ENCODE results near the gene SSTR5. TPM values are rescaled to one million over a fixed set of nuclear protein-coding genes. Genes with fewer than 3 reads are reported as not detected.
A peak's percentile ranks its signal among the peaks of the same experiment; 100 is the strongest.

SSTR5 gene
- total RNA-seq, 5 donors from 2014 or later (not counting 1 experiment from before 2014, with no cell fraction given): not detected

DNA sequence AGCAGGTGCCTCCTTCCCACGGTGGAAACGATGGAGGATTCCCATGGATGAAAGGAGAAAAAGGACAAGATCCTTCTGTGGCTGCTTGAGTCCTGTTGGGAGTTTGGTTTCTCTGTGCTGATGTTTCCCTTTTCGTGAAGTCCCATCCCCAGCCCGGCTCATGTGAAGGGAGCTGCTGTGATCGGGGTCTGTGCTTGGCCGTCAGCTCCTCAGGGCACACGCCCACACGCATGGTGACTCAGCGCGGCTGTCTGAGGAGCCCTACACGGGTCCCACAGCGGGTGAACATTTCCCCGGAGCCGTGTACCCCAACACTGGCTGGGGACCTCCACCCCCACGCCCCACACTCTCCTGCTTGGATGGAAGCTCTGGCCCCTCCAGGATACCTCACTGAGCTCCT is 44.5 kb upstream of the SSTR5 start:
- Mint-ChIP-seq H3K36me3 (no peaks in the 10 kb centered on the region), H3K27ac (no peak overlapping the region), H3K27me3 (peaks cover 3 to 17% of the 10 kb centered on the region in 2 donors), H3K9me3 (no peaks in the 10 kb centered on the region), H3K4me3 (no peak overlapping the region), H3K4me1 (peaks cover 0 to 6% (median 5%) of the 10 kb centered on the region in 3 donors)
- DNase-seq (no peak), ATAC-seq (replicated peaks in 1 of 4) (peak in 1 of 4 experiments; percentile 16)
- peaks cover 0 to 69% of the 10 kb centered on the region in 2 experiments for H3K27me3 ChIP-seq (replicated peaks in 1 of 2; ENCODE audit: control insufficient read depth in 2 of 2, extremely low read depth in 1 of 2, insufficient read depth in 2 of 2, low read length in 1 of 2)
- no peak overlapping the region for H3K27ac ChIP-seq (ENCODE audit: low read length)
- H3K36me3 ChIP-seq (ENCODE audit: control insufficient read depth in 2 of 2, extremely low read depth in 1 of 2, insufficient read depth in 1 of 2, low read length in 1 of 2): no peaks in the 10 kb centered on the region
- WGBS (ENCODE audit: insufficient coverage): 54% methylated on average over 13 of the region's 15 CpGs
- ChIA-PET POLR2A (no interaction called here), CTCF (no interaction called here)
- H3K9me3 ChIP-seq: no peaks in the 10 kb centered on the region
- peaks cover 0 to 9% of the 10 kb centered on the region in 2 experiments for H3K4me1 ChIP-seq (ENCODE audit: control insufficient read depth in 1 of 2, extremely low read depth in 1 of 2, insufficient read depth in 2 of 2, low read length in 2 of 2)
- no peak overlapping the region for H3K4me3 ChIP-seq (ENCODE audit: control insufficient read depth in 1 of 2, extremely low read depth in 1 of 2, low read length in 1 of 2)

DNA sequence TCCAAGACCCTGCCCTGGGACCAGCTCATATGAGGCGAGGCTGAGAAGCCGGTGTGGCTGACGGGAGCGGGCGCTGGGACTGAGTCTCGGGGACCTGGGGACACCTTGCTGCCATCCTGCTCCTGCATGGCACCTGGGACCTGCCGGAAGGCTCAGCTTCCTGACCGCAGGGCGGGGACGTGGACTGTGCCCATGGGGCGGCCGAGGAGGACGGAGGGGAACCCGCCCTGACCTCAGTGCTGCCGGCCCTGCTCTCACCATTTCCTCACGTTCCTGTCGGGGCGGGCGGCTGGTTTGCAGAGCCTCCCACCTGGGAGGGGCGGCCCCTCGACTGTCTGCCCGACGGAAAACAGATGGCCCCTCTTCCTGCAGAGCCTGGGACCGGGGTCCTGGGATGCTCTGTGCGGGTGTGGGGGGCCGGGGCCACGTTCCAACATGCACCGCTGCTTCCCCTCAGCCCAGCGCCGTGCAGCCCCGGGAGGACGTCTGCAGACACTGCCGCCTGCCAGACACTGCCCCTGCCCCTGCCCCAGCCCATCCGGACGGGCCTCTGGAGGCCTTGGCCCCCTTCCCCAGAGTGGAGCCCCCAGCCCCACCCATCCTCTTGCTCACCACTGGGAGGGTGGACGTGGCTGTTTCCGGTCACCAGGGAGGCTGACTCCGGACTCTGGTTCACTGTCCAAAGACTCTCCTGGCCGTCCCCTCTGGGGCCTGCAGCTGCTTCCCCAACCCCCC is 43.9 kb upstream of the SSTR5 start:
- 34% methylated on average over 39 of the region's 39 CpGs for WGBS (ENCODE audit: insufficient coverage)
- peaks cover 0 to 6% (median 5%) of the 10 kb centered on the region in 3 donors for H3K4me1 Mint-ChIP-seq
- H3K27me3 ChIP-seq (replicated peaks in 1 of 2; ENCODE audit: control insufficient read depth in 2 of 2, extremely low read depth in 1 of 2, insufficient read depth in 2 of 2, low read length in 1 of 2): peaks cover 0 to 62% of the 10 kb centered on the region in 2 experiments
- no peaks in the 10 kb centered on the region for H3K9me3 ChIP-seq
- POLR2A ChIA-PET: no interaction called here
- peaks cover 3 to 17% of the 10 kb centered on the region in 2 donors for H3K27me3 Mint-ChIP-seq
- H3K36me3 Mint-ChIP-seq: no peaks in the 10 kb centered on the region
- no peak overlapping the region for H3K27ac ChIP-seq (ENCODE audit: low read length)
- H3K36me3 ChIP-seq (ENCODE audit: control insufficient read depth in 2 of 2, extremely low read depth in 1 of 2, insufficient read depth in 1 of 2, low read length in 1 of 2): no peaks in the 10 kb centered on the region
- no peak overlapping the region for H3K4me3 ChIP-seq (ENCODE audit: control insufficient read depth in 1 of 2, extremely low read depth in 1 of 2, low read length in 1 of 2)
- H3K27ac Mint-ChIP-seq: no peak overlapping the region
- ATAC-seq (replicated peaks in 1 of 4): peak in 1 of 4 experiments; percentile 24
- DNase-seq: no peak
- H3K9me3 Mint-ChIP-seq: no peaks in the 10 kb centered on the region
- CTCF ChIA-PET: no interaction called here
- peaks cover 0 to 9% of the 10 kb centered on the region in 2 experiments for H3K4me1 ChIP-seq (ENCODE audit: control insufficient read depth in 1 of 2, extremely low read depth in 1 of 2, insufficient read depth in 2 of 2, low read length in 2 of 2)
- H3K4me3 Mint-ChIP-seq: no peak overlapping the region

DNA sequence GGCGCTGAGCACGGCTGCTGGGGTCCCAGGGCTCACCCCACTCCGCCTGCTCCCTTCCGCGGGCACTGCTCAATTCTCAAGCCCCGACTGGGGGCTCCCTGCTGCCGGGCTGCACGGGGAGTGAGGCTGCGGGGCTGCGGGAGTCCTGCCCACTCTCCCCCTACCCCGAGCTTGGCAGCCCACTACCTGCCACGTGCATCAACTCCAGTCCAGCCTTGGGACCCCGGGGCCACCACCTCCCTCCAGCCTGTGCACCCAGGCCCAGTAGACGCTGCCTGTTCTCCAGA is 43.3 kb upstream of the SSTR5 start:
- Mint-ChIP-seq H3K4me3 (peak overlapping the region in 1 of 3 donors; percentile 26), H3K36me3 (no peaks in the 10 kb centered on the region), H3K27ac (no peak overlapping the region), H3K27me3 (peaks cover 3 to 17% of the 10 kb centered on the region in 2 donors), H3K9me3 (no peaks in the 10 kb centered on the region), H3K4me1 (peaks cover 0 to 6% (median 5%) of the 10 kb centered on the region in 3 donors)
- no peaks in the 10 kb centered on the region for H3K36me3 ChIP-seq (ENCODE audit: control insufficient read depth in 2 of 2, extremely low read depth in 1 of 2, insufficient read depth in 1 of 2, low read length in 1 of 2)
- ATAC-seq (replicated peaks in 1 of 4) (no peak), DNase-seq (no peak)
- no peak overlapping the region for H3K4me3 ChIP-seq (ENCODE audit: control insufficient read depth in 1 of 2, extremely low read depth in 1 of 2, low read length in 1 of 2)
- WGBS (ENCODE audit: insufficient coverage): 68% methylated on average over 14 of the region's 14 CpGs
- CTCF ChIA-PET: no interaction called here
- peaks cover 0 to 57% of the 10 kb centered on the region in 2 experiments for H3K27me3 ChIP-seq (replicated peaks in 1 of 2; ENCODE audit: control insufficient read depth in 2 of 2, extremely low read depth in 1 of 2, insufficient read depth in 2 of 2, low read length in 1 of 2)
- peaks cover 0 to 9% of the 10 kb centered on the region in 2 experiments for H3K4me1 ChIP-seq (ENCODE audit: control insufficient read depth in 1 of 2, extremely low read depth in 1 of 2, insufficient read depth in 2 of 2, low read length in 2 of 2)
- no peak overlapping the region for H3K27ac ChIP-seq (ENCODE audit: low read length)
- POLR2A ChIA-PET: no interaction called here
- no peaks in the 10 kb centered on the region for H3K9me3 ChIP-seq

- ChIA-PET POLR2A (no interaction called here), CTCF (no interaction called here)
- 74% methylated on average over 26 of the region's 26 CpGs for WGBS (ENCODE audit: insufficient coverage)
- Mint-ChIP-seq H3K36me3 (no peaks in the 10 kb centered on the region), H3K27ac (no peak overlapping the region), H3K4me3 (no peak overlapping the region), H3K4me1 (peaks cover 0 to 6% (median 5%) of the 10 kb centered on the region in 3 donors), H3K27me3 (peaks cover 3 to 15% of the 10 kb centered on the region in 2 donors), H3K9me3 (no peaks in the 10 kb centered on the region)
- ATAC-seq (replicated peaks in 1 of 4): no peak
- no peak for DNase-seq
- Histone ChIP-seq H3K9me3 (no peaks in the 10 kb centered on the region), H3K36me3 (ENCODE audit: control insufficient read depth in 2 of 2, extremely low read depth in 1 of 2, insufficient read depth in 1 of 2, low read length in 1 of 2) (no peaks in the 10 kb centered on the region), H3K27me3 (replicated peaks in 1 of 2; ENCODE audit: control insufficient read depth in 2 of 2, extremely low read depth in 1 of 2, insufficient read depth in 2 of 2, low read length in 1 of 2) (peaks cover 0 to 53% of the 10 kb centered on the region in 2 experiments), H3K4me3 (ENCODE audit: control insufficient read depth in 1 of 2, extremely low read depth in 1 of 2, low read length in 1 of 2) (no peak overlapping the region), H3K27ac (ENCODE audit: low read length) (no peak overlapping the region), H3K4me1 (ENCODE audit: control insufficient read depth in 1 of 2, extremely low read depth in 1 of 2, insufficient read depth in 2 of 2, low read length in 2 of 2) (peaks cover 0 to 9% of the 10 kb centered on the region in 2 experiments)
Measured at GRCh38 chr16:1030473-1030901, 42.1 kb upstream of the SSTR5 start.

- no peak overlapping the region for H3K4me3 Mint-ChIP-seq
- peaks cover 3 to 13% of the 10 kb centered on the region in 2 donors for H3K27me3 Mint-ChIP-seq
- H3K4me1 Mint-ChIP-seq: peaks cover 0 to 6% (median 5%) of the 10 kb centered on the region in 3 donors
- ChIA-PET CTCF (no interaction called here), POLR2A (no interaction called here)
- WGBS (ENCODE audit: insufficient coverage): 91% methylated on average over 11 of the region's 17 CpGs
- Histone ChIP-seq H3K27ac (ENCODE audit: low read length) (no peak overlapping the region), H3K4me1 (ENCODE audit: control insufficient read depth in 1 of 2, extremely low read depth in 1 of 2, insufficient read depth in 2 of 2, low read length in 2 of 2) (peaks cover 0 to 9% of the 10 kb centered on the region in 2 experiments), H3K9me3 (no peaks in the 10 kb centered on the region), H3K4me3 (ENCODE audit: control insufficient read depth in 1 of 2, extremely low read depth in 1 of 2, low read length in 1 of 2) (no peak overlapping the region), H3K36me3 (ENCODE audit: control insufficient read depth in 2 of 2, extremely low read depth in 1 of 2, insufficient read depth in 1 of 2, low read length in 1 of 2) (no peaks in the 10 kb centered on the region), H3K27me3 (replicated peaks in 1 of 2; ENCODE audit: control insufficient read depth in 2 of 2, extremely low read depth in 1 of 2, insufficient read depth in 2 of 2, low read length in 1 of 2) (peaks cover 0 to 65% of the 10 kb centered on the region in 2 experiments)
- H3K27ac Mint-ChIP-seq: no peak overlapping the region
- H3K9me3 Mint-ChIP-seq: no peaks in the 10 kb centered on the region
- no peaks in the 10 kb centered on the region for H3K36me3 Mint-ChIP-seq
- ATAC-seq (replicated peaks in 1 of 4) (no peak), DNase-seq (no peak)
Measured at GRCh38 chr16:1031666-1032065, 40.9 kb upstream of the SSTR5 start.

- Histone ChIP-seq H3K9me3 (no peaks in the 10 kb centered on the region), H3K27ac (ENCODE audit: low read length) (no peak overlapping the region), H3K27me3 (replicated peaks in 1 of 2; ENCODE audit: control insufficient read depth in 2 of 2, extremely low read depth in 1 of 2, insufficient read depth in 2 of 2, low read length in 1 of 2) (peaks cover 0 to 64% of the 10 kb centered on the region in 2 experiments), H3K4me3 (ENCODE audit: control insufficient read depth in 1 of 2, extremely low read depth in 1 of 2, low read length in 1 of 2) (no peak overlapping the region), H3K36me3 (ENCODE audit: control insufficient read depth in 2 of 2, extremely low read depth in 1 of 2, insufficient read depth in 1 of 2, low read length in 1 of 2) (no peaks in the 10 kb centered on the region), H3K4me1 (ENCODE audit: control insufficient read depth in 1 of 2, extremely low read depth in 1 of 2, insufficient read depth in 2 of 2, low read length in 2 of 2) (peaks cover 0 to 9% of the 10 kb centered on the region in 2 experiments)
- Mint-ChIP-seq H3K27me3 (peaks cover 3 to 11% of the 10 kb centered on the region in 2 donors), H3K36me3 (no peaks in the 10 kb centered on the region), H3K9me3 (no peaks in the 10 kb centered on the region), H3K4me1 (peaks cover 0 to 6% (median 5%) of the 10 kb centered on the region in 3 donors), H3K4me3 (no peak overlapping the region), H3K27ac (no peak overlapping the region)
- POLR2A ChIA-PET: no interaction called here
- DNase-seq: no peak
- no peak for ATAC-seq (replicated peaks in 1 of 4)
- CTCF ChIA-PET: no interaction called here
- WGBS (ENCODE audit: insufficient coverage): 97% methylated on average over 2 of the region's 2 CpGs
Measured at GRCh38 chr16:1032607-1033006, 39.9 kb upstream of the SSTR5 start.
